Raji (cell line): ENCODE data around the gene SLC25A4.

Experiments
- POLR2A ChIP-seq: IDR thresholded peaks from 2 replicates; pipeline ENCODE4 v1.6.1; 2011; ENCODE audit warnings: low read depth, low read length, control low read depth; ENCODE audit not compliant: insufficient read depth

Gene SLC25A4

DNA sequence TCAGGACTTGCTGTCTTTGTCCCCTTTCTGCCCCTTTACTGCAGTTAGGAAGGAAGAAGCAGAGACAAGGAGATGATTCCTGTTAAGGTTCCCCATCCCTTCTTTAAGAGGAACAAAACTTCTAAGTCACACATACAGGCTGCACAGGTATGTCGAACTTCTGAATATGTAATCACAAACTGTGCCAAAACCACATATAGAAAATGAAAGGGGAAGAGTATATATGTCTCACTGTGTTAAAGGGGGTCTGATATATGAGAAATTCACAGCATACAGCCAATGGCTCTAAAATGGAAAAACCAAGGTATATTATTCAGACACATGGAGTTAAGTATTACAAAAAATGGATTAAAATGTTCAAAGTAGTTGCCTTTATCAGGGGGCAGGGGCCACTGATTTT lies 49.0 kb downstream of the SLC25A4 start:
- no peak for TF ChIP-seq POLR2A

DNA sequence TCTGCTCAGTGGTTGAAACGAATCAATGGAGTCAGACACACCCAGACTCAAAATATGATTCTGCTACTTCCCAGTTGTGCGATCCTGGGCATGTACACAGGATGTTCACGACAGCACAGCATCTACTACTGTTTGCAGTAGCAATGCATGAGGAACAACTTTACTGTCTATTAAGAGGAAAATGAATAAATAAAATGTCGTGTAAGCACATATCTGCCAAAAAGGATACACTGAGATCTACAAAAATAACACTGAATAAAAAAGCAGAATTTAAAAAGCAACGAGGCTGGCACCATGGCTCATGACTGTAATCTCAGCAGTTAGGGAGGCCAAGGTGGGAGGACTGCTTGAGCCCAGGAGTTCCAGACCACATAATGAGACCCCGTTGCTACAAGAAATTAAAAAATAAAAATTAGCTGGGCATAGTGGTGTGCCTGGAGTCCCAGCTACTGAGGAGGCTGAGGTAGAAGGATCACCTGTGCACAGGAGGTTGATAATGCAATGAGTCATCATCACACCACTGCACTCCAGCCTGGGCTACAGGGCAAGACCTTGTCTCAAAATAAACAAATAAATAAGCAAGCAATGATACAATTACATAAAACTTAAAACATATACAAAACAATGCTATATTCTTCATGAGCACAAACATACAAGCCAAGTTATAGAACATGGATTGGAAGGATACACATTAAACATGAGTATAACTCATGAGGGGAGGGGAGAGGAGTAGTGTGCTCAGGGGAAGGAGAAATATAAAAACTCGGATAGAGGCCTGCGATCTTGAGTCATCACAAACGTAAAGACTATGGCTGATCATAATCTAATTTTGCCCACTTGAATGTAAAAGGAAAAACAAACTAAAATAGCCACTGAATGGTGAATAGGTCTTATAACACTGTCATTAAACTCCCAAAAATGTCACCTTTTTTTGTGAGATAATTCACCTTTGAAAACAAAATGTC lies 52.1 kb downstream of the SLC25A4 start:
- TF ChIP-seq POLR2A: no peak

- TF ChIP-seq POLR2A: no peak
These were observed 53.4 kb downstream of the SLC25A4 start for GRCh38 chr4:185196437-185196836.
